Measurements from ENCODE around the gene ANAPC16.
"Not testable (repeated sequence)": the region's sequence is repeated elsewhere in the genome, so short reads cannot be mapped to it uniquely, and the experiment has no call there.

The ANAPC16 gene

DNA sequence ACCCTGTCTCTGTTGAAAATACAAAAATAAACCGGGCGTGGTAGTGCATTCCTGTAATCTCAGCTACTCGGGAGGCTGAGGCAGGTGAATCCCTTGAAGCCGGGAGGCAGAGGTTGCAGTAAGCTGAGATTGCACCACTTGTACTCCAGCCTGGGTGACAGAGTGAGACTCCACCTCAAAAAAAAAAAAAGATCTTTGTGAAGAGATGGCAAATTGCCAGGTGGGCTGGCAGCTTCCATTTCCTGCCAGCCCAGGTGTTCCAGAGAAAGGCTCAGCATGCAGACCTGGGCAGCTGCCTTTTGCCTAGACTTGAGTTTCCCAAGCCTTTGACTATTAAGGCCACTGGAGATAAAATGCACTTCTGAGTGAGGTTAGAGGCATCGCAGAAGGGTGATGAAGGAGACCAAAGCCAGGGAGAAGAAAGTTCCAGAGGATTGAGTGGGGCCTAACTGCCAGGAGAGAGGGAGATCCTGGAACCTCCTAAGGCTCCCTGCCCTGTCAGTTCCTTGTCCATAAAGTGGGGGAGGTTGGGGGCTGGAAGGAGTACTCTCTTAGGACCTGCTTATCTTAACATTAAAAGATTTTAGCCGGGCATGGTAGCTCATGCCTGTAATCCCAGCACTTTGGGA lies 47.9 kb downstream of the ANAPC16 start:
- no peak for DNase-seq (ENCODE audit: low read depth)

DNA sequence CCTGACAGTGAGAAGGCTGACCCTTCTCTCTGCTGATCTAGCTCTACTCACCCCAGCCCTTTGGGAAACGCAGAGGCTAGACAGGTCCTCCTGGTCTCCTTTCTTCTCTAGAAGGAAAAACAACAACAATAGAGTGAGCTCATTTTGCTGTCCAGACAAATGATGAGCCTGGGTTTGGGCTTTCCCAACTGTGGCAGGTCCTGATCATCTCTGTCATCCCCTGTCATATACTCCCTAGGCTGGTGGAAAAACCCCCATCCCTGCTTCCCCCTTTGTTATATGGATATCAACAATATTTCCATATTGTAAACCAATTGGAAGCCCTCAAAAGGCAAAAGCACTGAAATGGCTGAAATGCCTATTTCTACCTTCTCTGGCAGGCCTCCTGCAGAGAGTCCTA lies 48.7 kb downstream of the ANAPC16 start:
- no peak for DNase-seq (ENCODE audit: low read depth)

DNA sequence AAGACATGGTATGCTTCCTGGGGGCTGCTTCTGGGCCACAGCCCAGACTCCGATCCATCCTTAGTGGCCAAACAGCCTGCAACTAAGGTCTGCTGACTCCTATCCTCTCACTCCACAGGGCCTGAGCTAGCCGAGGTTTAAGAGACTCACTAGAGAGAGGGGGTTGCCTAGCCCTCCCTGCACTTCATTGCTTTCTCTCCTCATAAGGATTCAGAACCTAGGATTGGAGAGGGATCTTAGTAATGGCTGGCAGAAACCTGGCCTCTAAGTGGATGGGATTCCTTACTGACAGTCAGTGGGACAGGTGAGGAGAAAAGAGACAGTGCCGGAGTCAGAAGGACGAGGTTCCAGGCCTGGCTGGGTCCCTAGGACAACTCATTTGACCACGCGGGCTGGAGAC lies 49.7 kb downstream of the ANAPC16 start:
- no peak for DNase-seq (ENCODE audit: low read depth)

DNA sequence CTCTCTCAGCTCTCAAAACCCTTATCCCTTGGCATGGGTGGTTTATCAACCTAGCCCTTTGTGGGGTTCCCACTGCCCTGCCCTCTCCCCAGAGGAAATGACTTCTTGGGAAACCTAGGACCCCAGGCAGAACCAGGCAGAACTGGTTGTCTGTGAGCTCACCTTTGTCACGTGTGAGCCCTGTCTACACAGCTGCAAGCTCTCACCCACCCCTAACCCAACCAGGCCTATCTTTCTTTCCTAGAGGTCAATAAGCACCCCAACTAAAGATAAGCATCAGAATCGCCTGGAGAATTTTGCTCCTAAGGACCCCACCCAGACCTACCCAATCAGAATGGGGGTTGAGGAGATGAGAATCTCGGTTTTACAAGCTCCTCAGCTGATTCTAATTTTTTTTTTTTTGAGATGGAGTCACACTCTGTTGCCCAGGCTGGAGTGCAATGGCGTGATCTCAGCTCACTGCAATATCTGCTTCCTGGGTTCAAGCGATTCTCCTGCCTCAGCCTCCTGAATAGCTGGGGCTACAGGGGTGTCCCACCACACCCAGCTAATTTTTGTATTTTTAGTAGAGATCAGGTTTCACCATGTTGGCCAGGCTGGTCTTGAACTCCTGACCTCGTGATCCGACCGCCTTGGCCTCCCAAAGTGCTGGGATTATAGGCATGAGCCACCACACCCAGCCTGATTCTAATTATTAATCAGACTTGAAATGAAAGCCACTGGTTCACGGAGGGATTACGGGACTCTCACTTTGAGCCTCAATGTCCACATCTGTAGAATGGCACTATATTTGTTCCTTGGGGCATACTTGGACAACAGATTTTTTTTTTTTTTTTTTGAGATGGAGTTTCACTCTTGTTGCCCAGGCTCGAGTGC lies 50.4 kb downstream of the ANAPC16 start:
- DNase-seq (ENCODE audit: low read depth): no peak

DNA sequence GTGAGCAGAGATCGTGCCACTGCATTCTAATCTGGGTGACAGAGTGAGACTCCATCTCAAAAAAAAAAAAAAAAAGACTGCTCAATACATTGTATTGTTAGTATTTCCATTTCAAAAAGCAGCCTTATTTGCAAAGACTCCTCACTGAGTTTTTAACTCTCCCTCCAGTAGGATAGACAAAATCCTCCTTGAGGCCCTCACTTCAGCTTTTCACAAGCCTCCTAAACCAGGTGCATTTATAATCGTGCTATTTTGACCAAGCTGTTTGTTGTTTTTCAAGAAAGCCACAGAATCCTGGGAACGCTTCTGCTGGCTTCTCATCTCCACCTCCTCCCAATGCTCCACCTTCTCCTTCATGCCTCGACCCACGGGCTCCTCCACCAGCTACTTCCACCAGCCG lies 51.6 kb downstream of the ANAPC16 start:
- DNase-seq (ENCODE audit: low read depth): no peak

DNA sequence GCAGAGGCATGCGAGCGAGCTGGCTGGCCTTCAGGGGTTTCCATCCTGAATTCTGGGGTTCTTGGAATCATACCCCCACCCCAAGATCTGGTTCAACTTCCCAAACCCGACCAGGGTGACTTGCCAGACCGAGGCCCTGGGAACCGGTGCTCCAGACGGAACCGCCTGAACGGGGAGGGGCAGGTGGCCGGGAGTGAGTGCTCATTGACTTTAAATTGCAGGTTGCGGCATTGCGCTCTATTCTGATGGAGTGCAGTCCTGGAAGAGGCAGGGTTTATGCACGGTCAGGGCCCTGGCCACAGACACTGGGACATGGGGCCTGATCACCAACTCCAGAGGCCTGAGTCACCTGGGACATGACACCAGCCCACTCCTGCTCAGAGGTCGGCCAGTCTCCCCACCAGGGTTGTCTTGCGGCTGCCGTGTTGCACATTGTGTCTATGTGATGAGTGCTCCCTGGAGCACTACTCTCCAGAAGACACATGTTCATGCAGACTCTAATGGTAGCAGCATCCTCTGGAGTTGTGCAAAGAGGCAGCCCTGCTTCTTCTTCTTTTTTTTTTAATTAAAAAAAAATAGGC lies 52.1 kb downstream of the ANAPC16 start:
- no peak for DNase-seq (ENCODE audit: low read depth)

DNA sequence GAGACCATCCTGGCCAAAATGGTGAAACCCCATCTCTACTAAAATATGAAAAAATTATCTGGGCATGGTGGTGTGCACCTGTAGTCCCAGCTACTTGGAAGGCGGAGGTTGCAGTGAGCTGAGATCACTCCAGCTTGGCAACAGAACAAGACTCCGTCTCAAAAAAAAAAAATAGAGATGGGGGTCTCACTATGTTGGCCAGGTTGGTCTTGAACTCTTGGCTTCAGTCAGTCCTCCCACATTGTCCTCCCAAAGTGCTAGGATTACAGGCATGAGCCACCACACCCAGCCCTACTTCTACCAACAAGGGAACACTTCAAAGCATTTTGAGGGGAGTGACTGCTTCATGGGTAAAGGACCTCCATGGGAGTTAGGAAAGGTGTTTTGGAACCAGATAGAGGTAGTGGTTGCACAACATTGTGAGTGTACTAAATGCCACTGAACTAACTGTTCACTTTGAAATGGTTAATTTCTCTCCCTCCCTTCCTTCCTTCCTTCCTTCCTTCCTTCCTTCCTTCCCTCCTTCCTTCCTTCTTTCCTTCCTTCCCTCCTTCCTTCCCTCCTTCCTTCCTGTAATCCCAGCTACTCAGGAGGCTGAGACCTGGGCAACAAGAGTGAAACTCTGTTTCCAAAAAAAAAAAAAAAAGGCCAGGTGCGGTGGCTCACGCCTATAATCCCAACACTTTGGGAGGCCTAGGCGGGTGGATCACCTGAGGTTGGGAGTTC lies 52.8 kb downstream of the ANAPC16 start:
- DNase-seq (ENCODE audit: low read depth): not testable (repeated sequence)

DNA sequence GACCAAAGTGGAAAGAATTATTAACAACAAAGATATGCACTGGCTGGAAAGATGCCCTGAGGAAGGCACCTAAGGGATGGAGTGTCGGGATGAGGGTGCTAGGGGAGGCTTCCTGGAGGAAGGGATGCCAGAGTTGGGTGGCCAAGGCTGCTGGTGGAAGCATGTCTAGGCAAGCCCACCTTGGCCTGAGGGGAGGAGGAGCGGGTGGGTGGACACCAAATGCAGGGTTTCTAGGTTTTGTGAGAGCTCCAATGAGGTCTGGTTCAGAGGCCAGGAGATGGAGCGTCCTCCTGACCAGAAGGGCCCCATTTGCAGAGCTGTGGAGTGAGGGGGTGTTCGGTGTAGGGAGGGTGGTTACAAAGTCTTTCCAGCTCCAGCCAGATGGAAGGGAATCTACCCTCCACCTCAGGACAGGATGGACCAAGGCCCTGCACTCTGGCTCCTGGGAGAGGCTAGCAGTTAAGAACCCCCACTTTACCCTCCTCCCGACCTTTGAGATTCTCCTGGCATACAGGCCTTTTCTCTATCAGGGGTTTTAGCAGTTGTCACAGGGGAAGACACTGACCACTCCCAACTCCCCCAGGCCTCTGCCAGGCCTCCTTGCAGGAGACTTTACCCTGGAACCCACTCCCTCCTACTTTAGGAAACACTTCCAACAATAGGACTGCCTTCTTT lies 54.9 kb downstream of the ANAPC16 start:
- no peak for DNase-seq (ENCODE audit: low read depth)

DNA sequence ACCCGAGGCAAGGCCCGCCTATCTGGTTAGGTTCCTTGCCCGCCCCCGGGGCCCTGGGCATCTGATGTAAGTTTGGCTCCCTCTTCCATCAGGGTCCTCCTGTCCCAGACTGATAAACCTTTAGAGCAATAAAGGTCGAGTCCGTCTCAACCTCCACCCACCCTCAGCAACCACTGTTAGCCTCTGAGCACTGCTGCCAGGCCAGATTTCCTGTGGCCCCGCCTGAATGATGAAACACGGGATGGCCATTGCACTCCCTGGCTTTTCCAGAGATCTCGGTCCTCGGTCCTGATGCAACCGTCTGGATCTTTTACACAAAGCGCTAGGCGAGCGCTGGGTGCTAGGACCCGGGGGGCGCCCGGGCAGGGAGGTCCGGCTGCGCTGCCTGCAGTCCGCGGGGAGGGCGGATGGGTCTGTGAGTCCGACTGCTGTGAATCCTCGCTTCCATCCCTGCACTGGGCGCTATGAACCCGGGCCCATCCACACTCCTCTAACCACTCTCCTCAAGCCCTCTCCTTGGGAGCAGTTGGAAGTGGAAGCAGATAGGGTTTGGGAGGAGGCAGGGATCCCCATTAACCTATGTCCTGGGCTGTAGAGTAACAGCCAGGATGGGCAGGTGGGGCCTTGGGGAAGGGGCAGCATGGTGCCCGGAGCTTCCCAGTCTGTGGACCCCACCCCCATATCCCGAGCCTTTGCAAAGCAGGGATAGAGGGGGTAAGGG lies 57.0 kb downstream of the ANAPC16 start:
- no peak for DNase-seq (ENCODE audit: low read depth)

DNA sequence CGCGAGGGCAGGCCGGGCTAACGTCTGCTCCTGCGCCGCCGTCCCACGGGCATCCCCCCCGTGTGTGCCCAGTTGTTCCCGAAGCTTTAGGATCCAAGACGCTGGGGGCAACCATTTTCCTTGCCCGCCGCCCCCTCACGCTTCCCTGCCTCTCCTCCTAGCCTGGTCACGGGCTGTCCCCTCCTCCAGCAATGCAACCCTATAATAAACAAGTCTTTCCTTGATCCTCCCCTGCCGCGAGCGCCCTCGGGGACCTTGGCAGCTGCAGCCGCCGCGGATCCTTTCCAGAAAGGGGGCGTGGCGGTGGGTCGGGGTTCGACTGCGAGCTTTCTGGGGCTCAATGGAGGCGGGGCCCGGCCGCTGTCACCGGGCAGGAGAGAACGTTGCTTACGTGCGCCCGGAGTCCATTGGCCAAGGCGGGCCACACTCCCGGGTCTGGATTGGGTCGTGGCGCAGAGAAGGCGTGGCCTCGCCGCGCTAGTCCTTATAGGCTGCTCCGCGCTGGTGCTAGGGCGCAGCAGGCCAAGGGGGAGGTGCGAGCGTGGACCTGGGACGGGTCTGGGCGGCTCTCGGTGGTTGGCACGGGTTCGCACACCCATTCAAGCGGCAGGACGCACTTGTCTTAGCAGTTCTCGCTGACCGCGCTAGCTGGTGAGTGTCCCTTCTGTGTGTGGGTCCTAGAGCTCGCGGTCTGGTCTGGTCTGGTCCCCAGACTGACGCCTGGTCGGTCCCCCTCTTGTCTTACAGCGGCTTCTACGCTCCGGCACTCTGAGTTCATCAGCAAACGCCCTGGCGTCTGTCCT lies 57.8 kb downstream of the ANAPC16 start, which contains the start of gene DDIT4:
TSS of gene DDIT4 (plus strand) at position 515 of the 803 bp plus-strand sequence. CDS start 293 bp downstream, outside the sequence.
- DNase-seq (ENCODE audit: low read depth): peak; percentile 92

DNA sequence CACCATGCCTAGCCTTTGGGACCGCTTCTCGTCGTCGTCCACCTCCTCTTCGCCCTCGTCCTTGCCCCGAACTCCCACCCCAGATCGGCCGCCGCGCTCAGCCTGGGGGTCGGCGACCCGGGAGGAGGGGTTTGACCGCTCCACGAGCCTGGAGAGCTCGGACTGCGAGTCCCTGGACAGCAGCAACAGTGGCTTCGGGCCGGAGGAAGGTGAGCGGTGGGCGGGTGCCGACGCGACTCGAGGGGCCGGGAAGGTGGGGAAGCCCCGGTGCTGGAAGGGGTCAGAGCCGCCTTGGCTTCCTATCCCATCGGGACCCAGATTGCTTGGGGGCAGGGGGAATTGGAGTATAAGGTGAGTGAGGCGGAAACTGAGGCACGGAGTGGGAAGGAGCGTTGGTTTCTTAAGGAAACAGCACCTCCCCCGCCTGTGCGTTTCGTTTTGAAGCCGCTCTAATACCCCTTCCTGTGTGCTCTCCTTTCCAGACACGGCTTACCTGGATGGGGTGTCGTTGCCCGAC lies 58.5 kb downstream of the ANAPC16 start:
- no peak for DNase-seq (ENCODE audit: low read depth)

DNA sequence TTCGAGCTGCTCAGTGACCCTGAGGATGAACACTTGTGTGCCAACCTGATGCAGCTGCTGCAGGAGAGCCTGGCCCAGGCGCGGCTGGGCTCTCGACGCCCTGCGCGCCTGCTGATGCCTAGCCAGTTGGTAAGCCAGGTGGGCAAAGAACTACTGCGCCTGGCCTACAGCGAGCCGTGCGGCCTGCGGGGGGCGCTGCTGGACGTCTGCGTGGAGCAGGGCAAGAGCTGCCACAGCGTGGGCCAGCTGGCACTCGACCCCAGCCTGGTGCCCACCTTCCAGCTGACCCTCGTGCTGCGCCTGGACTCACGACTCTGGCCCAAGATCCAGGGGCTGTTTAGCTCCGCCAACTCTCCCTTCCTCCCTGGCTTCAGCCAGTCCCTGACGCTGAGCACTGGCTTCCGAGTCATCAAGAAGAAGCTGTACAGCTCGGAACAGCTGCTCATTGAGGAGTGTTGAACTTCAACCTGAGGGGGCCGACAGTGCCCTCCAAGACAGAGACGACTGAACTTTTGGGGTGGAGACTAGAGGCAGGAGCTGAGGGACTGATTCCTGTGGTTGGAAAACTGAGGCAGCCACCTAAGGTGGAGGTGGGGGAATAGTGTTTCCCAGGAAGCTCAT lies 59.0 kb downstream of the ANAPC16 start:
- peak; percentile 55 for DNase-seq (ENCODE audit: low read depth)

DNA sequence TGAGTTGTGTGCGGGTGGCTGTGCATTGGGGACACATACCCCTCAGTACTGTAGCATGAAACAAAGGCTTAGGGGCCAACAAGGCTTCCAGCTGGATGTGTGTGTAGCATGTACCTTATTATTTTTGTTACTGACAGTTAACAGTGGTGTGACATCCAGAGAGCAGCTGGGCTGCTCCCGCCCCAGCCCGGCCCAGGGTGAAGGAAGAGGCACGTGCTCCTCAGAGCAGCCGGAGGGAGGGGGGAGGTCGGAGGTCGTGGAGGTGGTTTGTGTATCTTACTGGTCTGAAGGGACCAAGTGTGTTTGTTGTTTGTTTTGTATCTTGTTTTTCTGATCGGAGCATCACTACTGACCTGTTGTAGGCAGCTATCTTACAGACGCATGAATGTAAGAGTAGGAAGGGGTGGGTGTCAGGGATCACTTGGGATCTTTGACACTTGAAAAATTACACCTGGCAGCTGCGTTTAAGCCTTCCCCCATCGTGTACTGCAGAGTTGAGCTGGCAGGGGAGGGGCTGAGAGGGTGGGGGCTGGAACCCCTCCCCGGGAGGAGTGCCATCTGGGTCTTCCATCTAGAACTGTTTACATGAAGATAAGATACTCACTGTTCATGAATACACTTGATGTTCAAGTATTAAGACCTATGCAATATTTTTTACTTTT lies 59.7 kb downstream of the ANAPC16 start:
- no peak for DNase-seq (ENCODE audit: low read depth)

DNA sequence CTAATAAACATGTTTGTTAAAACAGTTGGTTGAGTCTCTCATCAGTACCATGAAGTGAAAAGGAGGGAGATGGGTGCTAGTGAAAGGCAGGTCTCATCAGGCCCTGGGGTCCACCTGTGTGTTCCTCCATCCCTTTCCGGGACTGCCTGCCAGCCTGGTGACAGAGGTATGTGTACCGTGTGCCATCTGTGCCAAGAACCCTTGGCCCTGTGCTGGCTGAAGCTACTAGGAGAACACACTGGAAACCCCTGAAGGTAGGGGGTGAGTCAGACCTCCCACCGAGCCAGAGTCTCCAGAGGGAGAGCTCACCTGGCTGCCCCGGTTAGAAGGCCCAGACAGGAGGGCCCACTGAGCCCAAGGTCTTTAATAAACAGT lies 60.2 kb downstream of the ANAPC16 start:
- DNase-seq (ENCODE audit: low read depth): no peak

DNA sequence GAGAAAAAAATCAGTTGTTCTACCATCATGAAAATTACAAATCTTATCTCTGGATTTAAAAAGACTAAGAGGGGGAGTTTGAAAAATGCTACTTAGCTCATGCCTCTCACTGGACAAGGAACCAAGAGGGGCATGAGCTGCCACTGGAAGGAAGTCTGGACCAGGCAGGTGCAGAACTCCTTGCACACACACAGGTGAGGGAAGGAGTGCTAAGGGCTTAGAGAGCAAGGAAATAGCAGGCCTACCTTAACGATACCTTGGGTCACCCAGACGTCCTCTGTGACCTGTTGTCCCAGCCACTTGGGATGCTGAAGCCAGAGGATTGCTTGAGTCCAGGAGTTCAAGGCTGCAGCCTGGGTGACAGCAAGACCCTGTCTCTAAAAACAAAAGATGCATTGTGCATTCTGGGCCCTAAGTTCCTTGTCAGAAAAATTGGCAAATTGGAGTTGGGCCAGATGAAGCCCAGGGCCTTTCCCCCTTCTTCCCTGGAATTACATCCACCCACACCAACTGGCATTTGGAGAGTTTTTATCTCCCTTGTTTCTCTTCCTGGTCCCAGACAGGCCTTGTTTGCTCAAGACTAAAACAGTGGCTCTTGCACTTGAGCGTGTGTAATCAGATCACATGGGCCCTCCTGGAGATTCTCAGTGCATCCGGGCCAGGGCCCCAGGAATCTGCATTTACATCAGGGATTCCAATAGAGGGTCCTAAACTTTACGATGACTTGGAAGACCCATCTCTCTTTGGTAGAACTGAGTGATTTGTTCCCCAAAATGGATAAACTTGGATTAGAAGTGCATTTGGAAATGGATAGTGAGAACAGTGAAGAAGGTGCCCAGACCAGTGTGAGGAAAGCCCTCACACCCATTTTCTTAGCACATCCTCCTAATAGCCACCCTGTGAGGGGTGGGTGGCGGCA lies 60.9 kb downstream of the ANAPC16 start:
- no peak for DNase-seq (ENCODE audit: low read depth)

DNA sequence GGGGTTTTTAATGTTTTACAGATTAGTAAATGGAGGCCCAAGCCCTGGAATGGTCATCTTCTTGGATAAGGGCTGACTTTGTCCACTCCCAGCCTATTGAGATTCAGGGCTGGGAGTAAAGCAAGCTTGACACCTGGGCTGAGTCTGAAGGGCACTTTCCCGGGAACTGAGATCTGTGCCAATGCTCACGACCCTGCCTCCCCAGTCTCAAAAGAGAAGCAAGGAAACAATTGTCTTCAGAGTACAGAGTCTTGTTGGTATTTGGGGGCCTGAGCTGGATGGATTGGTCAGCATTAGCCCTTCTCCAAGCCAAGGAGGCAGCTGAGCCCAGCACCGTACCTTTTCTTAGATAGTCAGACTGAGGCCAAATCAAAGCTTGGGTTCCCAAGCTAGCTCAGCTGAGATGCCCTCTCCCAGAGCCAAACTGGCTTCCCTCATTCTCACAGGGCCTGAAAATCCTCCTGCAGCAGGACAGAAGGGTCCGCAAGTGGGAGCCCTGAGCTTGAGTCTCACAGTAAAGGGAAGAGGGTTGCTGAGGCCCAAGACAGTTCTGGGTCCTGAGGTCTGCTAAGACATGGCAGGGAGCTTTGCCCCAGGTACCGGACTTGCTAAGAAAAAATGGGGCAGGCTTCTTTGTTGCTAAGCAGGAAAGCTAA lies 61.7 kb downstream of the ANAPC16 start:
- no peak for DNase-seq (ENCODE audit: low read depth)

DNA sequence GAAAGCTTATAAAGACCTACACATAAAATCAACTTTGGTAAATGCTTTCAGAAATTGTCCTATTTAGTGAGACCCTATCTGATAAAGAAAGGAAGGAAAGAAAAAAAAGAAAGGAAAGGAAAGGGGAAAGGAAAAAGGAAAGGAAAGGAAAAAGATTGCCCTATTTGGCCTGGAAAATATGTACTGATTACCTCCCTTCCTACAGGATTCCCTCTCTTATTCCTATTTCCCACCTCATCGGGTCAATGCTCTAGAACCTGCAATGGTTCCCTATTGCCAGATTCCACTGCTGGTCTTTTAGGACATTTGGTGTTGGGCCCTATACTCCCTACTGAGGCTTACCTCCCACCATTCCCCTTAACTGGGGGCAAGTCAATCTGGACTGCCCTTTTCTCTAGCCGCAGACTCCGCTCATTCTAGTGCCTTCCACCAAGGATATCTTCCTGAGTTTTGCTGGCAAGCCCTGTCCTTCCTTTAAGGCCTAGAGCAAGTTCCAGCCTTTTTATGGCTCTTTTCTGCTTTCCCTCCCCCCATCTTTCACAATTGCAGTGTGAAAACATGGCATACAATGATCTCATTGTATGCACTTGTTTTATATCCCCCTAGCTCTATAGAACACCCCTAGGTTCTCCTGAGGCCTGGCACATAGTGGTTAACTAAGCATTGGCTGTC lies 62.3 kb downstream of the ANAPC16 start:
- DNase-seq (ENCODE audit: low read depth): no peak
